Natural killer cell treated with Interleukin-12 subunit alpha and Interleukin-12 subunit beta and Interleukin-15 and Interleukin-18, amount 100 ng/mL, for 72 hours (primary cell): Measurements from ENCODE around the gene PRKN. TPM values are rescaled to one million over a fixed set of nuclear protein-coding genes. Genes with fewer than 3 reads are reported as not detected.
A peak's percentile ranks its signal among the peaks of the same experiment; 100 is the strongest.

ENCODE experiments used
- ATAC-seq, 2 donors: fragments of 150-1000 bp; cut with Tn5 transposase in 1 of 2; sonication (Bioruptor Pico), chemical (Tn5 transposase) in 1 of 2; 2 replicates each; pipeline ENCODE4 v1.10.0; 2021
- DNase-seq: peaks from one replicate; pipeline ENCODE4 v3.0.0; 2022; ENCODE audit warnings: low spot score
- H3K27ac Mint-ChIP-seq, 2 donors: 1 replicate in 1 of 2; 2 replicates in 1 of 2; pipeline ENCODE4 v1.8.0; 2022; ENCODE audit warnings: mixed read lengths in 2 of 2, mild to moderate bottlenecking in 1 of 2, moderate library complexity in 1 of 2
- H3K27me3 Mint-ChIP-seq, 2 donors: 1 replicate in 1 of 2; 2 replicates in 1 of 2; pipeline ENCODE4 v1.8.0; 2022; ENCODE audit warnings: mixed read lengths in 2 of 2
- H3K36me3 Mint-ChIP-seq: one replicate; pipeline ENCODE4 v1.8.0; 2022; ENCODE audit warnings: mixed read lengths
- H3K4me1 Mint-ChIP-seq, 2 donors: 1 replicate in 1 of 2; 2 replicates in 1 of 2; pipeline ENCODE4 v1.8.0; 2022; ENCODE audit warnings: low read depth in 2 of 2, mixed read lengths in 2 of 2, mild to moderate bottlenecking in 1 of 2
- H3K4me3 Mint-ChIP-seq: one replicate; pipeline ENCODE4 v1.8.0; 2022; ENCODE audit warnings: mixed read lengths
- H3K9me3 Mint-ChIP-seq: 2 replicates; pipeline ENCODE4 v1.8.0; 2022; ENCODE audit warnings: mixed read lengths
- total RNA-seq, 2 donors: library from RNA; stranded (reverse); gene quantifications; one replicate each; pipeline ENCODE4 v1.2.3, GENCODE V29; 2022

PRKN gene
- total RNA-seq, 2 donors from 2014 or later = not detected

- no peak overlapping the region for H3K4me3 Mint-ChIP-seq
- H3K36me3 Mint-ChIP-seq = no peaks in the 10 kb centered on the region
- H3K27ac Mint-ChIP-seq = no peak overlapping the region
- H3K27me3 Mint-ChIP-seq = peaks cover 0 to 4% of the 10 kb centered on the region in 2 donors
- peaks cover 0 to 3% of the 10 kb centered on the region in 2 donors for H3K4me1 Mint-ChIP-seq
- ATAC-seq (peak; percentile 40 to 48), DNase-seq (no peak)
- no peaks in the 10 kb centered on the region for H3K9me3 Mint-ChIP-seq
These were observed 1353.6 kb downstream of the PRKN start for GRCh38 chr6:161373905-161374451.

DNA sequence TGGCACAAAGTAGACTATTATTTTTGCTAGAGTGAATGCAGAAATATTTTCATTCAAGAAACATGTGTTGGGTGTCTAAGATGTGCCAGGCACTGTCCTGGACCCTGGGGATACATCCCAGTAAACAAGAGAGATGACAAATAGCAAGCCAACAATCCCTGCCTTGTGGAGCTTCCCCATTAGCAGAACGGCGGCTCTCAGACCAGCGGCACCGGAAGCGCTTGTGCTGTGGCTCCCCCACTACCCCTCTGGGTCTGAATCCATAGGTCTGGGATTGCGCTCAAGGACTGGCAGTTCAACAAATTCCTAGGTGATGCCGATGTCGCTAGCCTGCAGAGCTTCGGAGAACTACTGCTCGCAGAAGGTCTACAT, 1355.2 kb downstream of the PRKN start:
- Mint-ChIP-seq H3K27ac (no peak overlapping the region), H3K36me3 (no peaks in the 10 kb centered on the region), H3K4me1 (peaks cover 0 to 3% of the 10 kb centered on the region in 2 donors), H3K27me3 (peaks cover 0 to 2% of the 10 kb centered on the region in 2 donors), H3K9me3 (no peaks in the 10 kb centered on the region), H3K4me3 (no peak overlapping the region)
- ATAC-seq (no peak), DNase-seq (no peak)

DNA sequence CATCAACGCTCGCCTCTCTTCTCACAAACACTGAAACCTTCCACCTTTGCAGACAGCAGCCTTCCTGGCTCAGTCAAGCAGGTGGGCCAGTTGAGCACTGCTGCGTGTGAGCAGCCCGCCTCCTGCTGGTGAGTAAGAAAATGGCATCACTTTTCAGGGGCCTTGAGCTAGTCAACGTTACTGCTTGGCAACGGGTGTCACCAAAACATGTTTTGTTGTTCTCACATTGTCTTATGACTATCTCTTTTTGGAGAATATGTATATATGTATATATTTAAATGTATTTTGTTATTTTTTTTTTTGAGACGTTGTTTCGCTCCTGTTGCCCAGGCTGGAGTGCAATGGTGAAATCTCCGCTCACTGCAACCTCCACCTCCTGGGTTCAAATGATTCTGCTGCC, 1356.7 kb downstream of the PRKN start:
- DNase-seq (peak; percentile 71), ATAC-seq (peak; percentile 63 to 71)
- H3K4me1 Mint-ChIP-seq = peaks cover 0 to 5% of the 10 kb centered on the region in 2 donors
- peaks cover 0 to 2% of the 10 kb centered on the region in 2 donors for H3K27me3 Mint-ChIP-seq
- no peaks in the 10 kb centered on the region for H3K9me3 Mint-ChIP-seq
- H3K36me3 Mint-ChIP-seq = no peaks in the 10 kb centered on the region
- no peak overlapping the region for H3K4me3 Mint-ChIP-seq
- H3K27ac Mint-ChIP-seq = no peak overlapping the region

- Mint-ChIP-seq H3K27ac (no peak overlapping the region), H3K36me3 (no peaks in the 10 kb centered on the region), H3K9me3 (no peaks in the 10 kb centered on the region), H3K4me3 (no peak overlapping the region), H3K27me3 (peaks cover 0 to 2% of the 10 kb centered on the region in 2 donors), H3K4me1 (peaks cover 0 to 5% of the 10 kb centered on the region in 2 donors)
- DNase-seq (no peak), ATAC-seq (peak; percentile 17 to 58)
These were observed 1358.2 kb downstream of the PRKN start for GRCh38 chr6:161369339-161369738.

DNA sequence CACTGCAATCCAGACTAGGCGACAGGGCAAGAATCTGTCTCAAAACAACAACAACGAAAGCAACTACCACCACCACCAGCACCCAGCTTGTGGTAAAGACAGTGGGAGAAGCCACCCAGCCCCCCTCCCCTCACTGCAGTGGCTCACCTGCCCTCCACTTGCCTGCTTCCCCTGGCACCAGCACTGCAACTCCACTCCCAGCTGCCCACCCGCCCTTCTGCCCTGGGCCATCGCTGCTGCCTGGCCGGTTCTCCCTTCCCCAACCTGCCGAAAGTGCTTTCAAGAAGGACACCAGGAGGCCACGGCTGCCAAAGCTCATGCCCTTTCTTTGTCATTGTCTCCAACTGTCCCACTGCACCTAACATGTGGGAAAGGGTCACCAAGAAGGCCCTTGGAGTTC, 1359.1 kb downstream of the PRKN start:
- Mint-ChIP-seq H3K27me3 (peaks cover 0 to 2% of the 10 kb centered on the region in 2 donors), H3K9me3 (peaks cover under 1% of the 10 kb centered on the region), H3K4me1 (peaks cover 0 to 5% of the 10 kb centered on the region in 2 donors), H3K4me3 (no peak overlapping the region), H3K27ac (no peak overlapping the region), H3K36me3 (peaks cover 2% of the 10 kb centered on the region)
- ATAC-seq (no peak), DNase-seq (no peak)

- Mint-ChIP-seq H3K27ac (no peak overlapping the region), H3K27me3 (peaks cover 0 to 2% of the 10 kb centered on the region in 2 donors), H3K4me3 (no peak overlapping the region), H3K4me1 (peaks cover 0 to 5% of the 10 kb centered on the region in 2 donors), H3K36me3 (peaks cover 12% of the 10 kb centered on the region), H3K9me3 (peaks cover 4% of the 10 kb centered on the region)
- ATAC-seq (no peak), DNase-seq (no peak)
These were observed 1360.1 kb downstream of the PRKN start for GRCh38 chr6:161367472-161367871.

- Mint-ChIP-seq H3K27me3 (peaks cover 0 to 2% of the 10 kb centered on the region in 2 donors), H3K27ac (no peak overlapping the region), H3K4me3 (no peak overlapping the region), H3K9me3 (peaks cover 4% of the 10 kb centered on the region), H3K36me3 (peaks cover 13% of the 10 kb centered on the region), H3K4me1 (peaks cover 0 to 5% of the 10 kb centered on the region in 2 donors)
- peak in 1 of 2 donors; percentile 48 for ATAC-seq
- DNase-seq = no peak
These were observed 1361.2 kb downstream of the PRKN start for GRCh38 chr6:161366301-161366923.

GRCh38 chr6:161365633-161366032, 1361.9 kb downstream of the PRKN start:
- H3K4me3 Mint-ChIP-seq = no peak overlapping the region
- DNase-seq (no peak), ATAC-seq (no peak)
- peaks cover 13% of the 10 kb centered on the region for H3K36me3 Mint-ChIP-seq
- peaks cover 0 to under 1% of the 10 kb centered on the region in 2 donors for H3K27me3 Mint-ChIP-seq
- H3K27ac Mint-ChIP-seq = no peak overlapping the region
- H3K4me1 Mint-ChIP-seq = peaks cover 0 to 3% of the 10 kb centered on the region in 2 donors
- H3K9me3 Mint-ChIP-seq = peaks cover 4% of the 10 kb centered on the region

DNA sequence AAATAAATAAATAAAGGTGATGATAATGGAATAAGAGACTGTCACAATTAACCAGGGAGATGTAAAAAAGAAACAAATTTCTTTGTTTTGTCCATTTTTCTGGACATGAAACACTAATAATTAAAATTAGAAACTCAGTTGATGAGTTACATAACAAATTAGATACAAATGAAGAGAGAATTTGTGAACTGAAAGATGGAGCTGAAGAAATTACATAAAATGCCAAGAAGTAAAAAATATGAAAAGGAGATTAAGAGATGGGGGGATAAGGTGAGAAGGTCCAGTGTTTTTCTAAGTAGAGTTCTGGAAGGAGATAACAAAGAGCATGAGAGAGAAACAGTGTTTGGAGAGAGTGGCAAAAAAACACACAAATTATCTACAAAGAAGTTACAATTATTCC, 1364.3 kb downstream of the PRKN start:
- DNase-seq (no peak), ATAC-seq (no peak)
- H3K27me3 Mint-ChIP-seq = peaks cover 0 to 7% of the 10 kb centered on the region in 2 donors
- H3K4me1 Mint-ChIP-seq = peaks cover 0 to 2% of the 10 kb centered on the region in 2 donors
- H3K9me3 Mint-ChIP-seq = peaks cover 4% of the 10 kb centered on the region
- peaks cover 13% of the 10 kb centered on the region for H3K36me3 Mint-ChIP-seq
- no peak overlapping the region for H3K27ac Mint-ChIP-seq
- no peak overlapping the region for H3K4me3 Mint-ChIP-seq

DNA sequence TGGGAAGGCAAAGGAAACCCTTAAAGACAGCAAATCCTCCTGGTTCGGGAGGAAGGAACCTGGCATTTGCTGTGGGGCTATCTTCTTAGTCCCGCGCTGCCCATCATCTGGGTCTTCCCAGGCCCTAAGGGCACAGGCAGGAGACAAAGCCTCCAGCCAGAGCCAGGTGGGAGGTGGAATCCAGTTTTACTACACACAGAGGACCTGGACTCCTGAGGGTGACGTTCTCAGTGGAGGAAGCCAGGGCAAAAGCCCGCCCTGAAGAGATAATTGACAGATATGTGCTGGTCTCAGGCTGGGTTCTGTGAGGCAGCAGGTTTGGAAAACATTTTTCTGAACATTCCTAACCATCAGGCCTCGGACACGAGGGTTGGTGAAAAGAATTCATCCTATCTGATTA, 1365.3 kb downstream of the PRKN start:
- DNase-seq (no peak), ATAC-seq (no peak)
- H3K27me3 Mint-ChIP-seq = peaks cover 0 to 7% of the 10 kb centered on the region in 2 donors
- peaks cover 13% of the 10 kb centered on the region for H3K36me3 Mint-ChIP-seq
- peaks cover 4% of the 10 kb centered on the region for H3K9me3 Mint-ChIP-seq
- no peak overlapping the region for H3K27ac Mint-ChIP-seq
- peaks cover 6 to 8% of the 10 kb centered on the region in 2 donors for H3K4me1 Mint-ChIP-seq
- no peak overlapping the region for H3K4me3 Mint-ChIP-seq

DNA sequence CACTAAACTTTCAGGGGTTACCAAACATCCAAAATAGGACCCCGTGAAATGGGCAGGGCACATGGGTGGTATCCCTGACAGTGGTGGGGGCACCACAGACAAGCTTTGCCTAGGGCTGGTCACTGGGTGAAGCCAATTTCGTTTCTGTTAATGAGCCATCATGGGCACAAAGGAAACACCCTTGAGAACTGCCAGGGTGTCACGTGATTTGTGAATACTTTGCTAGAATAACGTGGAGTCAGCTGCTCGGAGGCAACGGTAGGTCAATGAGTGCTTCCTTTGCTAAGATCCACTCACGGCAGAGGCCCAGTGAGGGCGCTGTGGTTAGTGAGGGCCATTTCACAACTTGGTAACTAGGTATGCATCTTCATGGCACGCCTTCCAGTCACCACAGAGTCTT, 1366.0 kb downstream of the PRKN start:
- Mint-ChIP-seq H3K27ac (no peak overlapping the region), H3K27me3 (peaks cover 0 to 7% of the 10 kb centered on the region in 2 donors), H3K4me1 (peaks cover 11 to 12% of the 10 kb centered on the region in 2 donors), H3K9me3 (peaks cover 4% of the 10 kb centered on the region), H3K36me3 (peaks cover 13% of the 10 kb centered on the region), H3K4me3 (no peak overlapping the region)
- DNase-seq = no peak
- no peak for ATAC-seq

DNA sequence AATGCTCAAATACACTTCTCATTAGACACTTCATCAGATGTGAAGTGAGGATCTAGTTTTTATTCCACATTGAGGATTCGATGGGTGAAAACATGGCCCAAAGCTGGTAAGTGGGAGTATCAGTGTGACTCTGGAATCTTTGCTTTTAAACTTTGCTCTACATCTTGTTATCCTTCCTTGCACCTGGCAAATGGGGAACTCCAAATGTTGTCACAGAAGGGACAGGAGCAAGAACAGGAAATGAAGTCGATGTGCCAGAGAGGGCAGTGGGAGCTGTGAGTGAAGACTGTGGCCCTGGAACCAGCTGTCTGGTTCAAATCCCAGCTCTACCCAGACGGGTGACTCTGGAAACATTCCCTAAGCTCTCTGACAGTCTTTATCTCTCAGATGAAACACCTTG, 1367.0 kb downstream of the PRKN start:
- Mint-ChIP-seq H3K27me3 (peaks cover 0 to 7% of the 10 kb centered on the region in 2 donors), H3K9me3 (peaks cover 4% of the 10 kb centered on the region)

GRCh38 chr6:161359618-161359945, 1368.0 kb downstream of the PRKN start:
- Mint-ChIP-seq H3K4me1 (peaks cover 16 to 19% of the 10 kb centered on the region in 2 donors), H3K27ac (no peak overlapping the region), H3K4me3 (no peak overlapping the region), H3K27me3 (peaks cover 0 to 7% of the 10 kb centered on the region in 2 donors), H3K9me3 (peaks cover 4% of the 10 kb centered on the region), H3K36me3 (peaks cover 13% of the 10 kb centered on the region)
- DNase-seq = no peak
- ATAC-seq = no peak

More for the DNA sequence above, 1367.0 kb downstream of the PRKN start:
- peaks cover 16 to 19% of the 10 kb centered on the region in 2 donors for H3K4me1 Mint-ChIP-seq
- H3K27ac Mint-ChIP-seq = peak overlapping the region in 1 of 2 donors; percentile 31
- ATAC-seq = no peak
- H3K4me3 Mint-ChIP-seq = no peak overlapping the region
- DNase-seq = no peak
- peaks cover 13% of the 10 kb centered on the region for H3K36me3 Mint-ChIP-seq

- ATAC-seq (peak; percentile 3 to 22), DNase-seq (no peak)
- Mint-ChIP-seq H3K27ac (peak overlapping the region in 1 of 2 donors; percentile 6), H3K4me3 (peak overlapping the region; percentile 52), H3K4me1 (peaks cover 16 to 19% of the 10 kb centered on the region in 2 donors), H3K27me3 (peaks cover 0 to 7% of the 10 kb centered on the region in 2 donors), H3K9me3 (no peaks in the 10 kb centered on the region), H3K36me3 (no peaks in the 10 kb centered on the region)
These were observed 1371.3 kb downstream of the PRKN start for GRCh38 chr6:161356167-161356854.
